Activated gamma-delta T cell (primary cell): ENCODE measurements around the gene HSPB1.
"Not testable (repeated sequence)": the region's sequence is repeated elsewhere in the genome, so short reads cannot be mapped to it uniquely, and the experiment has no call there.

ENCODE experiments used
- DNase-seq: peaks from one replicate; lab custom pipeline; 2025; lab: John Stamatoyannopoulos, UW
- total RNA-seq, 2 donors: gene quantifications; one replicate each; lab custom pipeline; 2026; lab: John Stamatoyannopoulos, UW

The HSPB1 gene
- total RNA-seq: 2.6 to 3.1 reads per million in 2 donors

- DNase-seq: peak; percentile 26
These were observed at the start of gene HSPB1 for GRCh38 chr7:76302347-76303201. TSS of gene HSPB1 (plus strand) at chr7:76302673. CDS start at chr7:76302713, 40 bp downstream.

GRCh38 chr7:76254781-76255180 lies 47.7 kb upstream of the HSPB1 start:
- no peak for DNase-seq

- no peak for DNase-seq
These were observed 44.5 kb upstream of the HSPB1 start for GRCh38 chr7:76257973-76258372.

- no peak for DNase-seq
These were observed 43.1 kb upstream of the HSPB1 start for GRCh38 chr7:76259124-76260093.

GRCh38 chr7:76260171-76260703 lies 42.2 kb upstream of the HSPB1 start:
- DNase-seq: peak; percentile 40

GRCh38 chr7:76261329-76261728 lies 41.1 kb upstream of the HSPB1 start:
- no peak for DNase-seq

- DNase-seq: no peak
These were observed 40.5 kb upstream of the HSPB1 start for GRCh38 chr7:76261931-76262330.

GRCh38 chr7:76262683-76263402 lies 39.6 kb upstream of the HSPB1 start:
- no peak for DNase-seq

GRCh38 chr7:76265299-76265698 lies 37.2 kb upstream of the HSPB1 start:
- no peak for DNase-seq

GRCh38 chr7:76267107-76267893 lies 35.2 kb upstream of the HSPB1 start:
- no peak for DNase-seq

- DNase-seq: no peak
These were observed 34.6 kb upstream of the HSPB1 start for GRCh38 chr7:76267894-76268183.

GRCh38 chr7:76268376-76268775 lies 34.1 kb upstream of the HSPB1 start:
- DNase-seq: no peak

GRCh38 chr7:76269895-76270294 lies 32.6 kb upstream of the HSPB1 start:
- no peak for DNase-seq

GRCh38 chr7:76271384-76271783 lies 31.1 kb upstream of the HSPB1 start:
- DNase-seq: not testable (repeated sequence)

GRCh38 chr7:76272142-76272541 lies 30.3 kb upstream of the HSPB1 start:
- DNase-seq: no peak

- no peak for DNase-seq
These were observed 29.5 kb upstream of the HSPB1 start for GRCh38 chr7:76272851-76273497.

GRCh38 chr7:76273503-76273902 lies 29.0 kb upstream of the HSPB1 start:
- DNase-seq: no peak

- no peak for DNase-seq
These were observed 23.9 kb upstream of the HSPB1 start for GRCh38 chr7:76278540-76278939.

GRCh38 chr7:76280408-76280807 lies 22.1 kb upstream of the HSPB1 start:
- DNase-seq: no peak

GRCh38 chr7:76281006-76281705 lies 21.3 kb upstream of the HSPB1 start:
- DNase-seq: no peak
